K562 (cell line): ENCODE data around the gene LPAR5.

Experiments
- BRD4 ChIP-seq: fragments of 200-600 bp; sonication (generic); IDR thresholded peaks from 2 replicates; pipeline ENCODE4 v1.6.1; 2017; ENCODE audit warnings: inconsistent platforms
- CEBPZ ChIP-seq: fragments of 150-350 bp; IDR thresholded peaks from 2 replicates; pipeline ENCODE4 v1.6.1; 2014; ENCODE audit warnings: low read depth, mild to moderate bottlenecking, low read length, borderline replicate concordance
- CTCF ChIP-seq, 3 experiments: IDR thresholded peaks in 2 of 3; conservative IDR thresholded peaks in 1 of 3; 2 replicates each; pipeline ENCODE4 v1.5.1; 2011 to 2012; ENCODE audit warnings: low read length in 3 of 3, mild to moderate bottlenecking in 3 of 3, control low read depth in 2 of 3, improper control_type of control experiment in 1 of 3, inconsistent platforms in 1 of 3, low read depth in 1 of 3, mixed read lengths in 1 of 3, moderate library complexity in 1 of 3; ENCODE audit not compliant: insufficient read depth in 2 of 3
- POLR2A ChIP-seq: fragments of 450-650 bp; conservative IDR thresholded peaks from 2 replicates; pipeline ENCODE4 v1.6.1; 2016
- ZFP91 ChIP-seq: sonication (generic); formaldehyde crosslinking; IDR thresholded peaks from 2 replicates; pipeline ENCODE4 v1.8.0; 2022; ENCODE audit warnings: mild to moderate bottlenecking, missing genetic modification reagents

GRCh38 chr12:6584293-6584692, 51.5 kb downstream of the LPAR5 start:
- TF ChIP-seq CTCF (IDR thresholded peaks at IDR 0.05 in 2 of 3, conservative IDR thresholded peaks at IDR 0.05 in 1 of 3; ENCODE audit: insufficient read depth in 2 of 3, low read depth in 1 of 3, low read length in 3 of 3) (no peak), POLR2A (no peak), ZFP91 (CRISPR knock-in tag) (no peak), CEBPZ (no peak), BRD4 (no peak)
